Measurements from ENCODE around the gene RNF144B.
"Not testable (repeated sequence)": the region's sequence is repeated elsewhere in the genome, so short reads cannot be mapped to it uniquely, and the experiment has no call there.

Gene RNF144B

GRCh38 chr6:18441251-18441979 is 54.3 kb downstream of the RNF144B start:
- DNase-seq (ENCODE audit: low read depth, low spot score), result no peak

GRCh38 chr6:18444111-18444510 is 57.0 kb downstream of the RNF144B start:
- no peak for DNase-seq (ENCODE audit: low read depth, low spot score)

DNA sequence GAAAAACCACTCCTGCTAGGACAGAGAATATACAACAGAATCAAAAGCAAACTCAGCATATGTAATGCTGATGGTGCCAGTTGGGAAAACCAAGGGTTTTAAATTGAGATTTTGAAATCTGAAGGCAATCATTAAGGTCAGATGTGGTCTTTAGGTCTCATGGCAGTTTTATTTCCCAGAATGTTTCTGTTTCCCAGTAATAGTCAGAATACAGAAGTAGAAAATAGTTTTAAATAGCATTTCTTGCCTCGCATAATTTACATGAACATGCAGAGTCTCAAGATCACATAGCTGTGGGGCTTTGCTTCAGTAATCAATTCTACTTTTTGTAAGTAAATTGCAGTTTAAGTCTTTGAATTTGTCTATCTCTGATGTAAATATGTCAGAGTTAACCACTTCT is 58.1 kb downstream of the RNF144B start:
- no peak for DNase-seq (ENCODE audit: low read depth, low spot score)

DNA sequence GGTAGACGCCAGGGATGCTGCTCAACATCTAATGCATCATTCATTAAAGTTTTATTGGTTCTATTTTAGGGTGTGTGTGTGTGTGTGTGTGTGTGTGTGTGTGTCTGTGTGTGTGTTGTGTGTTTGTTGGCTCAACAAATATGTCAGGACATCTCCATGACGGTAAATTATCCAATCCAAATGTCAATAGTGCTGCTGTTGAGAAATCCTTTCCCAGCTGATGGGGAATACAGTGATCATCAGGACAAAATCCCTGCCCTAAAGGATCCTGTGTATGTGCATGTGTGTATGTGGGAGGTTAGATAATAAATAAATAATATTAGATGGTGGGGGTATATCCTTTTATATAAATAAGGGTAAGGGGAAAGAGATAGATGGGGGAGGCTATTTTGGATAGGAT is 59.6 kb downstream of the RNF144B start:
- no peak for DNase-seq (ENCODE audit: low read depth, low spot score)

- no peak for DNase-seq (ENCODE audit: low read depth, low spot score)
Observed at GRCh38 chr6:18447552-18447951, 60.4 kb downstream of the RNF144B start.

DNA sequence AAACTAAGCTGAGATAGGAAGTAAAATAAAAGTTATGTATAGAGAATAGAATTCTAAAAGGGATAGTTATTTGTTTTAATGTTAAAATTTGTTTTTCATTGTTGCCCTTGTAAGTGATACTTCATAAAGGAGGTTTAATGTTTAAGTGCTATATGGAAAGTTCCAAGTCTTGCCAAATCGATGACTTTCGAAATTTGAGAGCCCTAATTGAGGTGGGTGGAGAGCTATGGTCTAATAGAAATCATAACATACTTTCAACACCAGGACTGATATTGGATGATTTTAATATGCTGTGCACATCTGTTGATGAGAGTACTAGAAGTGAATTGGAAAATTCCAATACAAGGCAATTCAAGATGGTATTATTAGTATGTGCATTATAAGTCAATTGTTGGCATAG is 64.6 kb downstream of the RNF144B start:
- DNase-seq (ENCODE audit: low read depth, low spot score), result no peak

- DNase-seq (ENCODE audit: low read depth, low spot score), result no peak
Observed at GRCh38 chr6:18454446-18454845, 67.3 kb downstream of the RNF144B start.

GRCh38 chr6:18457065-18457737 is 70.1 kb downstream of the RNF144B start:
- no peak for DNase-seq (ENCODE audit: low read depth, low spot score)

DNA sequence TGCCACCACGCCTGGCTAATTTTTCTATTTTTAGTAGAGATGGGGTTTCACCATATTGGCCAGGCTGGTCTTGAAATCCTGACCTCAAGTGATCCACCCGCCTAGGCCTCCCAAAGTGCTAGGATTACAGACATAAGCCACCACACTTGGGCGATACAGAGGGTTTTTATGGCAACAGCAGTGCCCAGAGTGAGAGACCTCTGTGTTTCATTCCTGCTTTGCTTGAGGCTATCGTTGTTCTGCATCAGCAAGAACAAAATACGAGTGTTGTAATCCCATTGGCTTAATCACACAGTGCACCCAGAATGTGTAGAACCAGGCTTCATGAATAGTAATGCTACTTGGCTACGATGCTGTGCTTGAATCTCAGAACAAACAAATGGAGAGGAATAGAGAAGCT is 70.9 kb downstream of the RNF144B start:
- not testable (repeated sequence) for DNase-seq (ENCODE audit: low read depth, low spot score)

DNA sequence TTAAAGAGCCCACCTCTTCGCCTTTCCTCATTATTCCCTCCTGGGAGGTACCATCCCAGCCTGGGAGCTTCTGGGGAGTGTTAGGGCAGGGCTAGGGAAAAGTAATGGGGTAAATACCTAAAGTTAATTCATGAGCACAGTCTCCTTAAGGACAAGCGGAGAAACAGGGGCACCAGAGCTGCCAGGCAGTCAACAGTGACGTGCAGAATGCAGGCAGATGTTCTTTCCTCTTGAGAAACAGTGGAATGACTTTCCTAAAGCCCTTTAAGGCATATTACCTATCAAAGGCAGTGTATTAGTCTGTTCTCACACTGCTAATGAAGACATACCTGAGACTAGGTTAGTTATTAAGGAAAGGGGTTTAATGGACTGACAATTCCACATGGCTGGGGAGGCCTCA is 76.3 kb downstream of the RNF144B start:
- no peak for DNase-seq (ENCODE audit: low read depth, low spot score)

DNA sequence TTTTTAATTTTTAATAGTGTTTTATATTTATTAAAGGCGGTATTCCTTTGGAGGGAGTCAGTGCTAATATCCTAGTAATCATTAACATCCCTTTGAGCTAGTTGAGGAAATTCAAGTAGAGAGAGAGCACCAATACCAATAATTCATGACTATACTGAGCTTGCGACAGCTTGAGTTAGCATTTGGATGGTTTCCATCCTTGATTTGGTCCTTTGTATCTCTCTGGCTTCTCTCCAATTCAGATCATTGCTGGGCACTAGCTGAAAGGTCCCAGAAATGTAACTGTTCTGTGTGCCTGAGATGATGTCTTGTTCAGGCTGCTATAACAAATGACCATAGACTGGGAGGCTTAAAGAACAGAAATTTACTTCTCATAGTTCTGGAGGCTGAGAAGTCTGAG is 77.0 kb downstream of the RNF144B start:
- DNase-seq (ENCODE audit: low read depth, low spot score), result no peak

DNA sequence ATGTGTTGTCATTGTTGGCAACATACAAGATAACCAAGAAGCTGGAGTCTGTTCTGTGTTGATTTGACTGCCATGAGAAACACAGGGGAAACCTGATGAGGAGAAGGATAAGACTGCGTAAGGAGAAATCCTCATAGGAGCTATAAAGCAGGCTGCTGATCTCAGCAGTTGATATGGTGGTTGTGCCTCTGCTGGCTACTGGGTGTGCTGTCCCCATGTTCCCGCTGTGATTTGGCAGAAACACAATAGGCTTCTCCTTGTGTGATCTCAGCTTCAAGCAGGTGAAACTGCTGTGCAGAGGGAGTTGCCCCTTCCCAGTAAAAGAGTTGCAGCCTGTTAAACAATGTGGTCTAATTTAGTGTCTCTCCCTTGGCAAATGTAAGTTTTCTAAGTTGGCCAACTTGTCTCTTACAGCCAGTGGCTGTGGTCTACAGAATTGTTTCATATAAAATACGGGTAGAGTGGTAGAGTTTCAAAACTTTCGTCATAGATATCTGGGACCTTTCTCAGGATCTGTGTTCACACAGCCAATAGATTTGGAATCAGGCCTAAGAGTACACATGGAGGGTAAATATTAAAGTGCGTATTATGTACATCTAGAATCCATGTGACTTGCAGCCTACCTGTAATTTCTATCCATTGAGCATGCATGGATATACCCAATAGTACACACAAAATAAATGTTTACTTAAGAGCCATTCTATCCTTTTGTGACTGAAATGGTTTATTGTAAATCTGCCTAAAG is 78.4 kb downstream of the RNF144B start:
- DNase-seq (ENCODE audit: low read depth, low spot score), result no peak

DNA sequence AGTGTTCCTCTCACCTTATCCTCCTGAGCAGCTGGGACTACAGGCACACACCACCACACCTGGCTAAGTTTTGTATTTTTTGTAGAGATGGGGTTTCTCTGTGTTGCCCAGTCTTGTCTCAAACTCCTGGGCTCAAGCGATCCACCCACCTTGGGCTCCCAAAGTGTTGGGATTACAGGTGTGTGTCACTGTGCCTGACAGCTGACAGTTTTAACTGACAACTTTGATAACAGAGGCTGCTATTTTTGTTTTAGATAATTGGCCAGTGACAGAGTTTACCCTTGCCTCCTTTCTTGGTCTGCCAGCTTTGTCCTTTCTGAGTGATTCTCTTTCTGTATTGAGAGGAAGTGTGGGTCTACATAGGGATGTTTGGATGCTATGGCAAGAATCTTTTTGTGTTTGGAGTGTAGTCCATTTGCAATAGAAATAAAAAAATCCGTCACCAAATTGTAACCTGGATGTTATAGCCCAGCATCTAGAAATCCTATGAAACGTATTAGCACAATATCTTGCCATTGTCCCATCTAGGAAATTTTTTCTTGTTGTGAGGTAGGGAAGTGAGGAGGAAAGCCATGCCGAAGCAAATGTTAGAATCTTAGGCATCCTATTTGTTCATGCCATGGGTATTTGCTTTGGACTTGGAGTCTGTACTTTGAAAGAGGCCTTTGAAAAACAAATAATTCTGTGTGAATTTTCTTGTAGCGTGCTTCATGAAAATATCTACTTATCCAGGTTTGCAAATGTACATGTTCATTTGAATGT is 80.8 kb downstream of the RNF144B start:
- DNase-seq (ENCODE audit: low read depth, low spot score), result no peak

- DNase-seq (ENCODE audit: low read depth, low spot score), result no peak
Observed at GRCh38 chr6:18468503-18468843, 81.3 kb downstream of the RNF144B start.

DNA sequence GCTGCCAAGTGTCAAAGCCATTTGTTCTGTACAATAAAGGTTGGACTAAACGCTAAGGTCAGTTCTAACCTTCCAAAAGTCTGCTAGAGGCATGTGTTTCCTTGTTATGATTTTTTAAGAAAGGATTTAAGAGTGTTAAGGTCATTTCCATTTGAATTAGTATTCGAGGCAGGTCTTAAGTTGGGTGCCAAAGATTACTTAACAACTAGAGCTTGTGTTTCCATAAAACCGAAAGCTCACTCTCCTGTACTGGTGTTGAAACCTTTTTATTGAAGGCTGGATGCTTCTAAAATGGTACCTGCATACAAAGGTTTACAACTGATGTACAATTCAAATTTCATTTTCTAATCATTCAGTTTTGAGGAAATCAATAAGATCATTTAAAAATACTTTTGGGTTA is 82.4 kb downstream of the RNF144B start:
- no peak for DNase-seq (ENCODE audit: low read depth, low spot score)

DNA sequence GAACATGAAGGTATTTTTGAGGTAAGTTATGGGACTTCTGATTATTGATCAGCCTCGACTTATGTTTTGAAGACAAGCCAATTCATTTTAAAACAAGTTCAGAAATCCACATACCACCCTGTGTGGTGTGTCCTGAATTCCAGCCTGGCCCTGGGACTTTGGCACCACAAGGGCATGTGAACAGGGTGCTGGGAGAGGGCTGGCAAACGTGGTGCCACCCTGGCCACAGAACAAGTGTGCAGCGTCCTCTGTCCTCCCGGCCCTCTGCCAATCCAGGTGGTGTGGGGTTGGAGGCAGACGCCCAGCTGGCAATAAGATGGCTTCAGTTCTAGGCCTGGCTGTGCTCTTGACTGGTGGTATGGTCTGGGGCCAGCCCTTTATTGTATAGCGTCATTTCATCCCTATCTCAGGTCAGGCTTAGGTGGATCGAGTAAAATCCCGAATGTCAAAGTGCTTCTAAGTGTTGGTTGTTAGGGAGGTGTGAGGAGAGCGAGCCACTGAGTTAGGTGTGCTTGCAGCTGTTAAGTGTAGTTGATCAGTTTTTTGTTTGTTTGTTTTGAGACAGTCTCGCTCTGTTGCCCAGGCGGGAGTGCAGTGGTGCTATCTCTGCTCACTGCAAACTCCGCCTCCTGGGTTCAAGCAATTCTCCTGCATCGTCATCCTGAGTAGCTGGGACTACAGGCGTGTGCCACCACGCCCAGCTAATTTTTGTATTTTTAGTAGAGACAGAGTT is 84.2 kb downstream of the RNF144B start:
- no peak for DNase-seq (ENCODE audit: low read depth, low spot score)

DNA sequence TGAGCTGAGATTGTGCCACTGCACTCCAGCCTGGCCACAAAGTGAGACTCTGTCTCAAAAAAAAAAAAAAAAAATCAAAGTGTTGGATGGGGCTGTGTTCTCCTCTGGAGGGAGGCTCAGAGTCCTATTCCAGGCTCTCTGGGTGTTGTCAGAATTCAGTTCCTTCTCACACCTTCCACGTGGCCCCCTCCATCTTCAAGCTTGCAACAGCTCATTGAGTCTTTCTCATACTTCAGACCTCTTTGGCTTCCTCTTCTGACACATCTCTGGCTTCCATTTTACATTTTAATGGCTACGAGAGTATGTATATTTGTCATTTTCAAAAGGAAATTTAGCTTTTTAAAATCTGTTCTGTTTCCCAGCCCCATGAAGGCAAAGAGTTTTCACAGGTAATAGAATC is 85.8 kb downstream of the RNF144B start:
- no peak for DNase-seq (ENCODE audit: low read depth, low spot score)

GRCh38 chr6:18473755-18474154 is 86.6 kb downstream of the RNF144B start:
- no peak for DNase-seq (ENCODE audit: low read depth, low spot score)

DNA sequence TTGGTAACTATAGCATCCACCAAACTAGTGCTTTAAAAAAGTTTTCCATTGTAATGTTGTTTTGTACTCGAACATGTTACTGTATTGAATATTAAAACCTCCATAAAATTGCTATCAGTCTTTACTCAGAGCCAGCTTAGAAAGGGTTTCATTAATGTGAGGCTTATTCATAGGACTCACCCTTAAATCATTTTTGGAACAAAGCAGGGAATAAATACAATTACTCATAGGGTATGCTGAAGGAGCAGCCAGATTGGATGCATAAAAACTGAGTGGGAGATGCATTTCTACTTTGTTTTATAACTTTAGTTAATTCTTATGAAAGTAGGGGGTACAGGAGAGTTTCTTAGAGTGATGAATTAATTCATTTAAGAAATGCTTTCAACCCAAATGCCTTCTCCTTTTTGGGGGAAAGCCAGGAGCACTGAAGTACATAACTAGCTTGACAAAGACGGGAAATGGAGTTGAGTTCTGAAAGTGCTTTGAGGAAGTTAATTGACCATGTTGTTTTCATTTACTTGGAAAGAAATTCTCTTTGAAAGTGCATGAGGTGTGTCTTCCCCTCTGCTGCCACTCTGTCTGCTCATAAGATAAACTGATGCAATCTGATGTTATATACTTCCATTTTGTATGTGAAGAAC is 90.3 kb downstream of the RNF144B start:
- DNase-seq (ENCODE audit: low read depth, low spot score), result no peak

- DNase-seq (ENCODE audit: low read depth, low spot score), result no peak
Observed at GRCh38 chr6:18478610-18479009, 91.5 kb downstream of the RNF144B start.

- no peak for DNase-seq (ENCODE audit: low read depth, low spot score)
Observed at GRCh38 chr6:18481870-18482269, 94.7 kb downstream of the RNF144B start.

Measured in activated CD4-positive, CD25-positive, alpha-beta regulatory T cell treated with anti-CD3 and anti-CD28 coated beads, Interleukin-2, amount 50 U/mL, for 16 hours (primary cell).